Endometrial microvascular endothelial cells (primary cell): ENCODE data around the gene PDRG1. TPM values are rescaled to one million over a fixed set of nuclear protein-coding genes. Genes with fewer than 3 reads are reported as not detected.

ENCODE experiments used
- in situ Hi-C: cut with HindIII; loops from 2 replicates; pipeline ENCODE4 v1.10.0; 2017; ENCODE audit warnings: low sequenced_read_pairs, low pct_unique_long_range_greater_than_20kb; ENCODE audit errors: inconsistent ontology term
- total RNA-seq: library from RNA; depleted of rRNA; stranded (reverse); fragments of >200 nt; gene quantifications from one replicate; pipeline ENCODE4 v1.2.3, GENCODE V29; 2015; ENCODE audit errors: inconsistent ontology term

The PDRG1 gene
- total RNA-seq, 1 donor from 2014 or later: 18.4 TPM

- in situ Hi-C loops: no loop called here
Measured at GRCh38 chr20:31914170-31914569, 37.7 kb downstream of the PDRG1 start.

- in situ Hi-C loops: no loop called here
Measured at GRCh38 chr20:31913431-31914157, 38.3 kb downstream of the PDRG1 start.

GRCh38 chr20:31910071-31910803, 41.6 kb downstream of the PDRG1 start:
- in situ Hi-C loops: no loop called here

- in situ Hi-C loops: no loop called here
Measured at GRCh38 chr20:31909253-31910070, 42.4 kb downstream of the PDRG1 start.

GRCh38 chr20:31908424-31908823, 43.4 kb downstream of the PDRG1 start:
- in situ Hi-C loops: no loop called here

GRCh38 chr20:31908016-31908415, 43.8 kb downstream of the PDRG1 start:
- in situ Hi-C loops: no loop called here

- in situ Hi-C loops: no loop called here
Measured at GRCh38 chr20:31907046-31907445, 44.8 kb downstream of the PDRG1 start.

GRCh38 chr20:31906001-31906400, 45.8 kb downstream of the PDRG1 start:
- in situ Hi-C loops: no loop called here

GRCh38 chr20:31903627-31904386, 48.0 kb downstream of the PDRG1 start:
- in situ Hi-C loops: no loop called here

- in situ Hi-C loops: no loop called here
Measured at GRCh38 chr20:31901615-31902014, 50.2 kb downstream of the PDRG1 start.

- in situ Hi-C loops: no loop called here
Measured at GRCh38 chr20:31897541-31897940, 54.3 kb downstream of the PDRG1 start.

- in situ Hi-C loops: no loop called here
Measured at GRCh38 chr20:31896049-31896448, 55.8 kb downstream of the PDRG1 start.

- in situ Hi-C loops: no loop called here
Measured at GRCh38 chr20:31894980-31895675, 56.7 kb downstream of the PDRG1 start.

Other genes with a start within 250 kb of the PDRG1 start
- 169 TPM for gene BCL2L1, start 229.2 kb downstream of the PDRG1 start, total RNA-seq
- 118 TPM for gene TPX2, start 212.8 kb downstream of the PDRG1 start, total RNA-seq
- gene MYLK2, start 132.7 kb downstream of the PDRG1 start, total RNA-seq: 1.0 TPM
- gene FOXS1, start 106.4 kb downstream of the PDRG1 start, total RNA-seq: not detected
- gene DUSP15, start 81.5 kb downstream of the PDRG1 start, total RNA-seq: not detected
- not detected for gene TTLL9, start 81.4 kb downstream of the PDRG1 start, total RNA-seq
- not detected for gene XKR7, start 16.1 kb upstream of the PDRG1 start, total RNA-seq
- 13.1 TPM for gene CCM2L, start 58.4 kb upstream of the PDRG1 start, total RNA-seq
- gene HCK, start 100.2 kb upstream of the PDRG1 start, total RNA-seq: not detected
- gene TM9SF4, start 157.7 kb upstream of the PDRG1 start, total RNA-seq: 48.2 TPM